GM12892 (cell line): Measurements from ENCODE around the gene GPATCH3.
"Not testable (repeated sequence)": the region's sequence is repeated elsewhere in the genome, so short reads cannot be mapped to it uniquely, and the experiment has no call there.

Source experiments
- DNase-seq: peaks from one replicate; pipeline ENCODE4 v3.0.0; 2011; ENCODE audit not compliant: insufficient read length
- FAIRE-seq: peaks from 2 replicates; lab custom pipeline; 2011; peaks lifted over from hg19 to GRCh38; lab: Jason Lieb, UNC
- POLR2A ChIP-seq: IDR thresholded peaks from 2 replicates; pipeline ENCODE4 v1.6.1; 2011; ENCODE audit warnings: low read depth, low read length, control low read depth
- POLR2AphosphoS5 ChIP-seq: IDR thresholded peaks from 2 replicates; pipeline ENCODE4 v1.6.1; 2011; ENCODE audit warnings: low read depth, low read length, control low read depth
- TAF1 ChIP-seq: IDR thresholded peaks from 2 replicates; pipeline ENCODE4 v1.6.1; 2011; ENCODE audit warnings: low read depth, mild to moderate bottlenecking, control low read depth, low read length, borderline replicate concordance

Gene GPATCH3

DNA sequence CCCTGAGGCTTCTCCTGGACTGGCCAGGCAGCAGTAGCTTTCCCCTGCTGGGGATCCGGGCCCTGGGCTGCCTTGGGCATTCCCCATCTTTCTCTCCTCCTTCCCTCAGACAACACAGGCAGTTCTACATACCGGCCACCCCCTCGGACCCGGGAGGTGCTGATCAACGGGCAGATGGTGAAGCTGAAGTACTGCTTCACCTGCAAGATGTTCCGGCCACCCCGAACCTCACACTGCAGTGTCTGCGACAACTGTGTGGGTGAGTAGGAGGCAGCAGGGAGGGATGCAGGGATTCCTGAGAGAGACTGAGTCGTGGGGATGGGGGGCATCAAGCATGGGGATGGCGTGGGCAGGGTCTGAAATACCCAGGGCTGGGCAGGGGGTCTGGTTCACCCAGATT, 51.8 kb downstream of the GPATCH3 start:
- FAIRE-seq (no peak), DNase-seq (no peak)
- TF ChIP-seq TAF1, result no peak

DNA sequence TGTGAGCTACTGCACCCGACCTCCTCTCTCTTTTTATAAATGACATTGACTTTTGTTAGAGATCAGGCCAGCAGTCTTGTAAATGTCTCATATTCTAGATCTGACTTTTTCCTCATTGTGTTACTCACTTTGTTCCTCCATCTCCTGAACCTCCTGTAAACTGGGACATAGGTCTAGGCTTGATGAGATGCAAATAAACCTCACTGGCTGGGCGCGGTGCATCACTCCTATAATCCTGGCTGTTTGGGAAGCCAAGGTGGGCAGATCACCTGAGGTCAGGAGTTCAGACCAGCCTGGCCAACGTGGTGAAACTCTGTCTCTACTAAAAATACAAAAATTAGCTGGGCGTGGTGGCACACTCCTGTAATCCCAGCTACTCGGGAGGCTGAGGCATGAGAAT, 52.4 kb downstream of the GPATCH3 start:
- FAIRE-seq, result not testable (repeated sequence)

DNA sequence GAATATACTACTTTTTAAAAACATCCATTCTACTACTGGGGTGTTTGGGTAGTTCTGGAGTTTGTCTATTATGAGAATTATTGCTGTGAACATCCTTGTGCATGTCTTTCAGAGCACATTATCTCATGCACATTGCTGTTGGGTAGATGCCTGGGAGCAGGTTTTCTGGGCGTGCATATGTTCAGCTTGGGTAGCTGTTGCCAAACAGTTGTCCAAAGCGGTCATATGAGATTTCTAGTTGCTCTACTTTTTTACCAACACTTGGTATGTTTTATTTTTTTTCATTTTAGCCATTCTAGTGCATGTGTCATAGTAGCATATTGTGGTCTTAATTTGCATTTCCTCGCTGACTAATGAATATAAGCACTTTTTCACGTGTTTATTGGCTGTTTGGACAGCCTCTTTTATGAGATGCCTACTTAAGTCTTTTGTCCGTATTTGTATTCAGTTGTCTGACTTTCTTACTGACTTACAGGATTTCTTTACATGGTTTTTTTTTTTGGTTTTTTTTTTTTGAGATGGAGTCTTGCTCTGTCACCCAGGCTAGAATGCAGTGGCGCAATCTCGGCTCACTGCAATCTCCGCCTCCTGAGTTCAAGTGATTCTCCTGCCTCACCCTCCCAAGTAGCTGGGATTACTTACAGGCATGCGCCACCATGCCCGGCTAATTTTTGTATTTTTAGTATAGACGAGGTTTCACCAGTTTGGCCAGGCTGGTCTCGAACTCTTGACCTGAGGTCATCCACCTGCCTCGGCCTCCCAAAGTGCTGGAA, 55.7 kb downstream of the GPATCH3 start:
- DNase-seq (no peak), FAIRE-seq (no peak)
- TF ChIP-seq POLR2A (no peak), POLR2AphosphoS5 (no peak), TAF1 (no peak)

More for the DNA sequence above, 52.4 kb downstream of the GPATCH3 start:
- not testable (repeated sequence) for DNase-seq
